C4-2B (cell line): ENCODE data around the gene WIZ.

Experiments used
- ZFX ChIP-seq: fragments of 450-650 bp; IDR thresholded peaks from 2 replicates; pipeline ENCODE4 v1.6.1; 2017
- TF ChIP-seq, protein P1 (sequence below): fragments of 450-650 bp; conservative IDR thresholded peaks from 2 replicates; pipeline ENCODE4 v1.5.1; 2017; ENCODE audit warnings: mild to moderate bottlenecking

DNA sequence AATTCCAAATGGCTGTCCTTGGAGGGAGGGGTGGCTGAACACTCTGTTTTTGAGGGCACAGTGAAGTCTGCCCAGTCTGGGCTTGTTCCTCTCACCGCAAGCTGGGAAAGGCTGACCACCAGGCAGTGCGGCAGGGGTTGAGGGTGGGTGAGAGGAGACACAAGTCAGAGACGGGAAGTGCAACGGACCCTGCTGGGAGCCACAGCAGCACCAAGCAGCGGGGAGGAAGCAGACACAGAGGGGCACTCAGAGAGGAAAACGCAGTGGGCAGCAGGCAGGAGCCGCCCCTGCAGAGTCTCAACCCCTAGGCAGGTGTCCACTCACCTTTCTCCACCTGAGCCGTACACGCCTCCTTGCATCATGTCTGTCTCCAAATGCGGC, 46.6 kb downstream of the WIZ start:
- TF ChIP-seq, protein P1, sequence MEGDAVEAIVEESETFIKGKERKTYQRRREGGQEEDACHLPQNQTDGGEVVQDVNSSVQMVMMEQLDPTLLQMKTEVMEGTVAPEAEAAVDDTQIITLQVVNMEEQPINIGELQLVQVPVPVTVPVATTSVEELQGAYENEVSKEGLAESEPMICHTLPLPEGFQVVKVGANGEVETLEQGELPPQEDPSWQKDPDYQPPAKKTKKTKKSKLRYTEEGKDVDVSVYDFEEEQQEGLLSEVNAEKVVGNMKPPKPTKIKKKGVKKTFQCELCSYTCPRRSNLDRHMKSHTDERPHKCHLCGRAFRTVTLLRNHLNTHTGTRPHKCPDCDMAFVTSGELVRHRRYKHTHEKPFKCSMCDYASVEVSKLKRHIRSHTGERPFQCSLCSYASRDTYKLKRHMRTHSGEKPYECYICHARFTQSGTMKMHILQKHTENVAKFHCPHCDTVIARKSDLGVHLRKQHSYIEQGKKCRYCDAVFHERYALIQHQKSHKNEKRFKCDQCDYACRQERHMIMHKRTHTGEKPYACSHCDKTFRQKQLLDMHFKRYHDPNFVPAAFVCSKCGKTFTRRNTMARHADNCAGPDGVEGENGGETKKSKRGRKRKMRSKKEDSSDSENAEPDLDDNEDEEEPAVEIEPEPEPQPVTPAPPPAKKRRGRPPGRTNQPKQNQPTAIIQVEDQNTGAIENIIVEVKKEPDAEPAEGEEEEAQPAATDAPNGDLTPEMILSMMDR: no peak
- no peak for TF ChIP-seq ZFX
